Body of pancreas (tissue), 4 donors: ENCODE results near the gene SOHLH1.

Source experiments
- CTCF ChIP-seq, 7 experiments: fragments of 450-650 bp in 4 of 7; fragments of 200-600 bp in 3 of 7; sonication (generic) in 3 of 7; IDR thresholded peaks; one replicate each; pipeline ENCODE4 v1.5.1; 2016 to 2019; ENCODE audit warnings: antibody characterized with exemption in 7 of 7
- POLR2A ChIP-seq, 3 donors: fragments of 450-650 bp; IDR thresholded peaks; one replicate each; pipeline ENCODE4 v1.6.1; 2016; ENCODE audit warnings: antibody characterized with exemption in 3 of 3, mild to moderate bottlenecking in 2 of 3

GRCh38 chr9:135724186-135724787 is 25.0 kb upstream of the SOHLH1 start:
- no peak for TF ChIP-seq CTCF (IDR thresholded peaks at IDR 0.05)
- TF ChIP-seq POLR2A (IDR thresholded peaks at IDR 0.05): no peak
